A673 (cell line): ENCODE results near the gene ZDHHC8. TPM values are rescaled to one million over a fixed set of nuclear protein-coding genes. Genes with fewer than 3 reads are reported as not detected.

Experiments
- BruUV-seq: library from RNA; stranded (reverse); fragments of 400-500 nt; replicated peaks from 2 replicates; lab custom pipeline; 2021; lab: Mats Ljungman, UMichigan
- CTCF ChIA-PET: fragments of 300-600 bp; sonication (Branson Sonifier 250); formaldehyde crosslinking; loops from one replicate; lab custom pipeline; 2022; ENCODE audit warnings: antibody characterized with exemption; lab: Charles Lee
- POLR2A ChIA-PET: fragments of 300-600 bp; sonication (Branson Sonifier 250); formaldehyde crosslinking; loops from one replicate; lab custom pipeline; 2022; ENCODE audit warnings: antibody characterized with exemption; ENCODE audit not compliant: low non-redundant PET; lab: Charles Lee
- DNase-seq: peaks from one replicate; pipeline ENCODE4 v3.0.0-alpha.2; 2015; ENCODE audit warnings: low spot score
- H3K27ac ChIP-seq: fragments of 200-600 bp; sonication (generic); 2 replicates; pipeline ENCODE4 v1.5.1; 2016; ENCODE audit warnings: mixed run types, low read depth, mild to moderate bottlenecking, mixed read lengths, antibody characterized with exemption, low read length; ENCODE audit not compliant: poor library complexity, severe bottlenecking
- H3K27me3 ChIP-seq: fragments of 200-600 bp; sonication (generic); replicated peaks from 2 replicates; pipeline ENCODE4 v1.6.1; 2017; ENCODE audit warnings: mixed run types, low read depth, mild to moderate bottlenecking, mixed read lengths, antibody characterized with exemption, low read length; ENCODE audit not compliant: insufficient read depth, poor library complexity
- H3K36me3 ChIP-seq: fragments of 200-600 bp; sonication (generic); 2 replicates; pipeline ENCODE4 v1.6.1; 2016; ENCODE audit warnings: mixed run types, mild to moderate bottlenecking, mixed read lengths, antibody characterized with exemption, low read length; ENCODE audit not compliant: insufficient read depth, poor library complexity, severe bottlenecking
- H3K4me1 ChIP-seq: fragments of 200-600 bp; sonication (generic); 2 replicates; pipeline ENCODE4 v1.6.1; 2017; ENCODE audit warnings: mixed run types, mild to moderate bottlenecking, mixed read lengths, antibody characterized with exemption, low read length; ENCODE audit not compliant: insufficient read depth, poor library complexity, severe bottlenecking
- H3K4me3 ChIP-seq: fragments of 200-600 bp; sonication (generic); 2 replicates; pipeline ENCODE4 v1.5.1; 2016; ENCODE audit warnings: low read depth, mixed run types, mild to moderate bottlenecking, mixed read lengths, low read length; ENCODE audit not compliant: poor library complexity, severe bottlenecking
- H3K9me3 ChIP-seq: fragments of 200-600 bp; sonication (generic); 2 replicates; pipeline ENCODE4 v1.6.1; 2016; ENCODE audit warnings: mixed run types, low read depth, mild to moderate bottlenecking, mixed read lengths, antibody characterized with exemption, low read length; ENCODE audit not compliant: poor library complexity, severe bottlenecking
- EZH2 ChIP-seq: fragments of 200-600 bp; sonication (generic); IDR thresholded peaks from 2 replicates; pipeline ENCODE4 v1.6.1; 2017; ENCODE audit warnings: borderline replicate concordance, low read depth, mild to moderate bottlenecking, mixed read lengths, antibody characterized with exemption, low read length; ENCODE audit not compliant: poor library complexity, severe bottlenecking
- intact Hi-C: fragments of 100-400 bp; cut with micrococcal nuclease; formaldehyde crosslinking; loops from one replicate; pipeline ENCODE4 v1.10.0; 2022; ENCODE audit not compliant: unreplicated experiment
- total RNA-seq: library from RNA; stranded (reverse); gene quantifications from 2 replicates; pipeline ENCODE4 v1.2.3, GENCODE V29; 2021
- TF ChIP-seq, protein P1 (sequence below): fragments of 300-800, 200-600 bp; sonication (generic); conservative IDR thresholded peaks from 2 replicates; pipeline ENCODE4 v1.5.1; 2017; ENCODE audit warnings: low read depth, mild to moderate bottlenecking, antibody characterized with exemption, low read length, moderate library complexity, mixed read lengths

The ZDHHC8 gene
- total RNA-seq, 1 experiment from 2014 or later: 58.8 TPM

DNA sequence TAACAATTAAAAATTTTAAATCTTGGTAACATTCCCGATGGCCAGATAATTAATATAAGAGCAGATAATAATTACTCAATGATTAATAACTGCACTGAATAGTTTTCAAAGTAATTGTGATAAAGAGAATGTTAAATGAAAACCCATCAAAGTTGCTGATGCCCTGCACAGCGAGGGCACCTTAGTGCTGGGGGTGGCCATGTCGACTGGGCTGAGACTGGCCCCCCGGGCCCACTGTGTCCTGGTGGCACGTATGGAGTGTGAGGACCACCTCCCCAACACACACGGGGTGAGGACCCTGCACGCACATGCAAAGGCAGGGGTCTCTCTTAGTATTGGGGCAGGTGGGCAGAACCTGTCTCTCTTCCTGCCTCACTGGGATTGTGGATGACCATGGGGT, 34.3 kb downstream of the ZDHHC8 start:
- ChIA-PET CTCF (no interaction called here), POLR2A (no interaction called here)
- H3K4me1 ChIP-seq: no peaks in the 10 kb centered on the region
- BruUV-seq: no TSS peak
- no peak for DNase-seq
- no peaks in the 10 kb centered on the region for H3K27me3 ChIP-seq
- TF ChIP-seq EZH2: no peak
- TF ChIP-seq, protein P1, sequence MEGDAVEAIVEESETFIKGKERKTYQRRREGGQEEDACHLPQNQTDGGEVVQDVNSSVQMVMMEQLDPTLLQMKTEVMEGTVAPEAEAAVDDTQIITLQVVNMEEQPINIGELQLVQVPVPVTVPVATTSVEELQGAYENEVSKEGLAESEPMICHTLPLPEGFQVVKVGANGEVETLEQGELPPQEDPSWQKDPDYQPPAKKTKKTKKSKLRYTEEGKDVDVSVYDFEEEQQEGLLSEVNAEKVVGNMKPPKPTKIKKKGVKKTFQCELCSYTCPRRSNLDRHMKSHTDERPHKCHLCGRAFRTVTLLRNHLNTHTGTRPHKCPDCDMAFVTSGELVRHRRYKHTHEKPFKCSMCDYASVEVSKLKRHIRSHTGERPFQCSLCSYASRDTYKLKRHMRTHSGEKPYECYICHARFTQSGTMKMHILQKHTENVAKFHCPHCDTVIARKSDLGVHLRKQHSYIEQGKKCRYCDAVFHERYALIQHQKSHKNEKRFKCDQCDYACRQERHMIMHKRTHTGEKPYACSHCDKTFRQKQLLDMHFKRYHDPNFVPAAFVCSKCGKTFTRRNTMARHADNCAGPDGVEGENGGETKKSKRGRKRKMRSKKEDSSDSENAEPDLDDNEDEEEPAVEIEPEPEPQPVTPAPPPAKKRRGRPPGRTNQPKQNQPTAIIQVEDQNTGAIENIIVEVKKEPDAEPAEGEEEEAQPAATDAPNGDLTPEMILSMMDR: no peak
- H3K9me3 ChIP-seq: no peaks in the 10 kb centered on the region
- intact Hi-C loops: no loop called here
- H3K27ac ChIP-seq: no peak overlapping the region
- no peak overlapping the region for H3K4me3 ChIP-seq
- no peaks in the 10 kb centered on the region for H3K36me3 ChIP-seq

DNA sequence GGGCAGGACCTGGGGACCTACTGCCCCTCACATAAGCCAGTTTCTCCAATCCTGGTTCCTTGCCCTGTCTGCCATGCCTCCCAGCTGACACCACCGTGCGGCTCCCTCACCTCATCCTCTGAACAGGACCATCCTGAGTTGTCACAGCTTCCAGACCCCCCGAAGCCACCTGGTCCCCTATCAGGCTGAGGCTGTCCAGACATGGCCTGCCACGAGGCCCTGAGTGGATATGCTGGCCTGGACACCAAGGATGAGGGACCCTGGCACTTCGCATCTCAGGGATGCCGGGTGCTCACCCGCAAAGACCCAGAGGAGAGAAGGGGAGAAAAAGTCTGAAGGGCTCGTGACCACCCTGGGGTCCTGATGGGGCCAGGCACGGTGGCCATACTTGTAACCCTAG, 35.1 kb downstream of the ZDHHC8 start:
- ChIA-PET CTCF (interaction anchor here (0.6 kb wide), 1 partner anchor 12 kb away, joined by 3 read pairs; no protein-coding TSS in a partner anchor), POLR2A (no interaction called here)
- TF ChIP-seq EZH2: no peak
- TF ChIP-seq, protein P1: no peak
- H3K36me3 ChIP-seq: no peaks in the 10 kb centered on the region
- H3K4me3 ChIP-seq: no peak overlapping the region
- DNase-seq: no peak
- no peaks in the 10 kb centered on the region for H3K27me3 ChIP-seq
- H3K9me3 ChIP-seq: no peaks in the 10 kb centered on the region
- no peaks in the 10 kb centered on the region for H3K4me1 ChIP-seq
- intact Hi-C loops: no loop called here
- no peak overlapping the region for H3K27ac ChIP-seq
- BruUV-seq: no TSS peak

DNA sequence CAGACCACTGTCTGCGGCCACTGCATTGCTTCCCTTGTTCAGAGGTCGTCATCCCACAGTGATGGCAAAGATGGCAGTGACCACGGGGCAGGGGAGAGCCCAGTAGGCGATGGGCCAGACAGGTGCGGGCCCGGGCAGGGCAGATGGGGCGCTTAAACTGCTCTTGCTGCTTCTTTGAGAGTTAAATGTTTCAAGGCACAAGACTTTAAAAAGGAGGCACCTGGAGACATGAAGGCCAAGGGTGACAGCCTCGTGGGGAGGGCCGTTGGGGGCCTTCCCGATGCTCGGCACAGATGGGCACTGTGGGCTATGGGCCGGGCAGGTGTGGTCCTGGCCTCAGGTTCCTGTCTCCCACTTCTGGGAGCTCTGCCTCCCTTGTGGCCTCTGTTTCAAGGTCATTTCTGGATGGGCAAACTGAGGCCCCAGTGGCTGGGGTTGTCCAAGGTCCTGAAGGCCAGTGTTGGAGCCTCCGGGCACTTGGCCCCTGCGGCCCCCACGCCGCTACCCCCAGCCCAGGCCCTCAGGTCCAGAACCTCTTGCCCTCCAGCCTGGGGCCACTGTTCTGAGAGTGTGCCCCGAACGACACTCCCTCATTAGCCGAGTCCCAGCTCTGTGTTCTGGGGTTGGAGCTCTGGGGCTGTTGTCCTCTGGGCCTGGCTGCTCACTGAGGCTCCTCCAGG, 36.2 kb downstream of the ZDHHC8 start:
- intact Hi-C loops: no loop called here
- Histone ChIP-seq H3K27me3 (no peaks in the 10 kb centered on the region), H3K36me3 (no peaks in the 10 kb centered on the region), H3K4me3 (no peak overlapping the region), H3K4me1 (no peaks in the 10 kb centered on the region), H3K27ac (no peak overlapping the region), H3K9me3 (no peaks in the 10 kb centered on the region)
- no TSS peak for BruUV-seq
- POLR2A ChIA-PET: no interaction called here
- no peak for TF ChIP-seq EZH2
- TF ChIP-seq, protein P1: no peak
- CTCF ChIA-PET: no interaction called here
- DNase-seq: no peak
